Karpas-422 (cell line): ENCODE data around the gene CHPF2. TPM values are rescaled to one million over a fixed set of nuclear protein-coding genes. Genes with fewer than 3 reads are reported as not detected.

Experiments used
- DNase-seq: peaks from one replicate; pipeline ENCODE4 v3.0.0-alpha.2; 2015
- H2AFZ ChIP-seq: fragments of 200-600 bp; sonication (generic); 2 replicates; pipeline ENCODE4 v1.6.1; 2014; ENCODE audit warnings: antibody characterized with exemption, low read length, mixed read lengths
- H3K27ac ChIP-seq: fragments of 200-600 bp; sonication (generic); 2 replicates; pipeline ENCODE4 v1.5.1; 2014; ENCODE audit warnings: mild to moderate bottlenecking, low read length, moderate library complexity
- H3K27me3 ChIP-seq: fragments of 200-600 bp; sonication (generic); 2 replicates; pipeline ENCODE4 v1.6.1; 2014; ENCODE audit warnings: low read length, mixed read lengths
- H3K36me3 ChIP-seq: fragments of 200-600 bp; sonication (generic); 2 replicates; pipeline ENCODE4 v1.6.1; 2014; ENCODE audit warnings: low read length, mixed read lengths; ENCODE audit not compliant: insufficient read depth
- H3K4me1 ChIP-seq: fragments of 200-600 bp; sonication (generic); 2 replicates; pipeline ENCODE4 v1.6.1; 2014; ENCODE audit warnings: mild to moderate bottlenecking, low read length, mixed read lengths
- H3K4me2 ChIP-seq: fragments of 200-600 bp; sonication (generic); 2 replicates; pipeline ENCODE4 v1.6.1; 2014; ENCODE audit warnings: low read length, low read depth, mild to moderate bottlenecking; ENCODE audit not compliant: poor library complexity, severe bottlenecking
- H3K4me3 ChIP-seq: fragments of 200-600 bp; sonication (generic); 2 replicates; pipeline ENCODE4 v1.5.1; 2014; ENCODE audit warnings: mild to moderate bottlenecking, antibody characterized with exemption, low read length, mixed read lengths
- H3K79me2 ChIP-seq: fragments of 200-600 bp; sonication (generic); 2 replicates; pipeline ENCODE4 v1.6.1; 2014; ENCODE audit warnings: mild to moderate bottlenecking, low read length, mixed read lengths
- H3K9ac ChIP-seq: fragments of 200-600 bp; sonication (generic); 2 replicates; pipeline ENCODE4 v1.6.0; 2014; ENCODE audit warnings: low read length
- H3K9me2 ChIP-seq: fragments of 200-600 bp; sonication (generic), shearing (Covaris generic); replicated peaks from 2 replicates; pipeline ENCODE4 v1.6.0; 2014; ENCODE audit warnings: mild to moderate bottlenecking, low read length, moderate library complexity; ENCODE audit not compliant: insufficient read depth
- H3K9me3 ChIP-seq: fragments of 300-700, 200-600 bp; sonication (generic); 2 replicates; pipeline ENCODE4 v1.6.1; 2014; ENCODE audit warnings: low read length, mixed read lengths
- H4K20me1 ChIP-seq: fragments of 200-600 bp; sonication (generic); 2 replicates; pipeline ENCODE4 v1.6.1; 2014; ENCODE audit warnings: mild to moderate bottlenecking, antibody characterized with exemption, low read length, low read depth; ENCODE audit not compliant: insufficient read depth
- total RNA-seq: library from RNA; depleted of rRNA; stranded (reverse); fragments of >200 nt; shearing (Covaris generic); gene quantifications from 2 replicates; pipeline ENCODE4 v1.2.3, GENCODE V29; 2014; ENCODE audit warnings: low replicate concordance

The CHPF2 gene
- total RNA-seq, 1 experiment from 2014 or later, result 24.7 TPM

DNA sequence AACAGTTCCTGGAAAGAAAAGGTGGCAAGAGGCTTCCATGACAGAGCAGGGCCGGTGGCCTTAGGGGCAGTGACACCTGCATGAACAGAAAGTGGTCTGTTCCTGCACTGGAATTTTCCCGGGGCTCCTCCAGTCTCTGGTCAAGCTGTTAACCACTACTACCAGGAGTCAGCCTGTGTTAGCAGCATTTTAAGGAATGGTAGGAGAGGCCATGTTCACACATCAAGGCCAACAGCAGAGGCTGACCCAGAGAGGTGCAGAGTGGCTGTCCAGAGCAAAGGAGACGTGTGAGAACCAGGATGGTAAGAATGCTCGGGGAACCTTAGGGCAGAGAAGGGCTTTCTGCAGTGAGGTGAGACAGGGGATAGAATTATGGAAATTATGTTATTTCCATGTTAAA lies 30.5 kb upstream of the CHPF2 start:
- H3K9me3 ChIP-seq, result no peaks in the 10 kb centered on the region
- DNase-seq, result no peak
- H3K27me3 ChIP-seq, result no peaks in the 10 kb centered on the region
- H3K27ac ChIP-seq, result no peak overlapping the region
- no peaks in the 10 kb centered on the region for H3K36me3 ChIP-seq
- H3K9me2 ChIP-seq, result no peaks in the 10 kb centered on the region
- H2AFZ ChIP-seq, result no peak overlapping the region
- H3K9ac ChIP-seq, result no peak overlapping the region
- H3K4me2 ChIP-seq, result no peak overlapping the region
- H4K20me1 ChIP-seq, result no peaks in the 10 kb centered on the region
- no peaks in the 10 kb centered on the region for H3K79me2 ChIP-seq
- H3K4me1 ChIP-seq, result no peaks in the 10 kb centered on the region
- no peak overlapping the region for H3K4me3 ChIP-seq

DNA sequence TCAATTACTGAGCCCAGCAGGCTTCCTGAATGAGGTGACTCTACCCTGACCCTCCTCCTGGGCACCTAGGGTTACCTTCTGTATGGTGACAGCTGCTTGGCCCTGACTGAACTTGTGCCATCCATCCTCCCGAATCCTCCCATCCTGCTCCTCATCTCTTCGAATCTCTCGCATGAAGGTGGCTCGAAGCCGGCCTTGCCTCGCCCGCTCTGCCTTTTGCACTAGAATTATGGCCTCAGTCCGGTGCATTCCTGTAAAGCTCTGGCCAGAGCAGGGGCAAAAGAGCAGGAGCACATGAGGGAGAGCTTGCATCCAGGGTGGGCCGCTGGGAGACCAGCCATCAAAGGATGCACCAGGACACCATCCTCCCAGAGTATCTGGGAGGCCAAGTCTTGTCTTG lies 29.4 kb upstream of the CHPF2 start:
- DNase-seq, result no peak
- no peaks in the 10 kb centered on the region for H3K9me2 ChIP-seq
- no peaks in the 10 kb centered on the region for H3K27me3 ChIP-seq
- no peak overlapping the region for H3K9ac ChIP-seq
- no peak overlapping the region for H3K4me3 ChIP-seq
- no peaks in the 10 kb centered on the region for H4K20me1 ChIP-seq
- no peaks in the 10 kb centered on the region for H3K9me3 ChIP-seq
- no peaks in the 10 kb centered on the region for H3K36me3 ChIP-seq
- H3K4me1 ChIP-seq, result no peaks in the 10 kb centered on the region
- H2AFZ ChIP-seq, result no peak overlapping the region
- no peaks in the 10 kb centered on the region for H3K79me2 ChIP-seq
- no peak overlapping the region for H3K4me2 ChIP-seq
- no peak overlapping the region for H3K27ac ChIP-seq

DNA sequence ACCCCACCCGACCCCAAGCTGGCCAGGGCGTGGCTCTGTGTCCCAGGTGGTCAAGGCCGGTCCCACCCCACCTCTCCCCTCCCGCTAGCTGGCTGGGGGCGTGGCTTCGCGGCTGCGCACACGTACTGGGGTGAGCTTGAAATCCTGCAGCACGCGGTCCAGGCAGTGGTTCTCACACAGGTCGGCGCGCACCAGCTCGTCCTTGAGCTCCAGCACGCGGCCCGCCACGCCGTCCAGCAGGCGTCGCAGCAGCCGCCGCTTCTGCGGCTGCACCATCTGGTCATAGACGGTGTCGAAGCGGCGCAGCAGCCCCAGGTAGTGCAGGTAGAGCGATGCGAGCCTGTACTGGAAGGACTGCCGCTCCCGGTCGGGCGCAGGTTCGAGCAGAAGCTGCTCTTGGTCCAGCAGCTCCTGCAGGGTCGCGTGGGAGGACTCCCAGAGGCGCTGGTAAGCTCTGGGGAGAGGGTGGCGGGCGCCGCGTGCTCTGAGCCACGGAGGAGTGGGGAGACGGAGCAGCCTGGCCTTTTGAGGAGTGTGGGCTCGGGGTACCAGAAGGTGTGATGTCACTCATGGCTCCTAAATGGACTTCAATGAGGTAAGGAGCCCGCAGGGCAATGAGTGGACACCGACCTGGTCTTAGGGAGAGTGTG lies 27.8 kb upstream of the CHPF2 start:
- Histone ChIP-seq H2AFZ (no peak overlapping the region), H4K20me1 (0 out of 2 replicates have a peak, but pooled peaks cover 4% of the 10 kb centered on the region), H3K9me2 (no peaks in the 10 kb centered on the region), H3K27me3 (no peaks in the 10 kb centered on the region), H3K4me2 (no peak overlapping the region), H3K9ac (no peak overlapping the region), H3K9me3 (no peaks in the 10 kb centered on the region), H3K4me3 (no peak overlapping the region), H3K4me1 (no peaks in the 10 kb centered on the region), H3K79me2 (no peaks in the 10 kb centered on the region), H3K27ac (no peak overlapping the region), H3K36me3 (no peaks in the 10 kb centered on the region)
- no peak for DNase-seq

- H3K9ac ChIP-seq, result no peak overlapping the region
- no peaks in the 10 kb centered on the region for H3K36me3 ChIP-seq
- no peaks in the 10 kb centered on the region for H3K9me2 ChIP-seq
- H3K79me2 ChIP-seq, result no peaks in the 10 kb centered on the region
- H3K9me3 ChIP-seq, result no peaks in the 10 kb centered on the region
- H4K20me1 ChIP-seq, result peaks cover 6% of the 10 kb centered on the region; the same call in 1 of the 2 replicates
- DNase-seq, result no peak
- no peak overlapping the region for H3K4me2 ChIP-seq
- no peak overlapping the region for H3K4me3 ChIP-seq
- no peak overlapping the region for H3K27ac ChIP-seq
- H3K27me3 ChIP-seq, result no peaks in the 10 kb centered on the region
- no peak overlapping the region for H2AFZ ChIP-seq
- H3K4me1 ChIP-seq, result no peaks in the 10 kb centered on the region
These were observed 26.6 kb upstream of the CHPF2 start for GRCh38 chr7:151205730-151206129.

DNA sequence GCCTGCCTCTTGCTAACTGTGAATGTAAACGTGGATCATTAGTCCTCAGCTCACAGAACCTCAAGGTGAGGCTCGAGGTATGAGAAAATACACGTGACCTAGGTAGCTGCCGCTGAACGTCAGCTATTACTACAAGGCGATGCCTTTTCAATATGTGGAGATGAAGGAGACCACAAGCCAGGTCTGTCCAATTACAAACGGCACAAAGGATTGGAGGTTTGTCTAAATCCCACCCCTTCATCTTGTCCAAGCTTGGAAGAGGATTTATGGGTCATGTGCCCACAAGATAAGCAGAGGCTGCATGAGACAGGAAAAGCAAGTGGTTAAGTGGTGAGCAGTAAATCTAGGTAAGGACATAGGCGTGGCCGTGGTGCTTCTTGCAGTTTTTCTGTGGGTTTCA lies 25.4 kb upstream of the CHPF2 start:
- H3K9me3 ChIP-seq, result no peaks in the 10 kb centered on the region
- H3K27ac ChIP-seq, result no peak overlapping the region
- H3K4me3 ChIP-seq, result no peak overlapping the region
- H3K4me2 ChIP-seq, result no peak overlapping the region
- H3K9ac ChIP-seq, result no peak overlapping the region
- H4K20me1 ChIP-seq, result peaks cover 6% of the 10 kb centered on the region; the same call in 1 of the 2 replicates
- no peak overlapping the region for H2AFZ ChIP-seq
- H3K27me3 ChIP-seq, result no peaks in the 10 kb centered on the region
- DNase-seq, result no peak
- H3K4me1 ChIP-seq, result no peaks in the 10 kb centered on the region
- H3K36me3 ChIP-seq, result no peaks in the 10 kb centered on the region
- no peaks in the 10 kb centered on the region for H3K79me2 ChIP-seq
- no peaks in the 10 kb centered on the region for H3K9me2 ChIP-seq

- Histone ChIP-seq H3K4me1 (no peaks in the 10 kb centered on the region), H3K9me3 (no peaks in the 10 kb centered on the region), H3K27me3 (no peaks in the 10 kb centered on the region), H3K4me2 (no peak overlapping the region), H3K79me2 (no peaks in the 10 kb centered on the region), H3K36me3 (no peaks in the 10 kb centered on the region), H3K9me2 (no peaks in the 10 kb centered on the region), H2AFZ (no peak overlapping the region), H4K20me1 (peaks cover 6% of the 10 kb centered on the region; the same call in 1 of the 2 replicates), H3K4me3 (no peak overlapping the region), H3K27ac (no peak overlapping the region), H3K9ac (no peak overlapping the region)
- no peak for DNase-seq
These were observed 25.0 kb upstream of the CHPF2 start for GRCh38 chr7:151207315-151207714.

- Histone ChIP-seq H3K9me3 (no peaks in the 10 kb centered on the region), H3K79me2 (no peaks in the 10 kb centered on the region), H3K27ac (no peak overlapping the region), H2AFZ (no peak overlapping the region), H3K9me2 (no peaks in the 10 kb centered on the region), H3K36me3 (no peaks in the 10 kb centered on the region), H3K4me2 (no peak overlapping the region), H4K20me1 (peaks cover 6% of the 10 kb centered on the region; the same call in 1 of the 2 replicates), H3K4me1 (no peaks in the 10 kb centered on the region), H3K9ac (no peak overlapping the region), H3K27me3 (no peaks in the 10 kb centered on the region), H3K4me3 (no peak overlapping the region)
- DNase-seq, result no peak
These were observed 24.5 kb upstream of the CHPF2 start for GRCh38 chr7:151207804-151208203.

- no peak for DNase-seq
- Histone ChIP-seq H3K4me3 (no peak overlapping the region), H3K9me3 (no peaks in the 10 kb centered on the region), H2AFZ (no peak overlapping the region), H3K27ac (no peak overlapping the region), H3K4me2 (no peak overlapping the region), H4K20me1 (peaks cover 6% of the 10 kb centered on the region; the same call in 1 of the 2 replicates), H3K9ac (no peak overlapping the region), H3K36me3 (peaks cover 4% of the 10 kb centered on the region; the same call in 1 of the 2 replicates), H3K4me1 (no peaks in the 10 kb centered on the region), H3K27me3 (no peaks in the 10 kb centered on the region), H3K9me2 (no peaks in the 10 kb centered on the region), H3K79me2 (no peaks in the 10 kb centered on the region)
These were observed 23.9 kb upstream of the CHPF2 start for GRCh38 chr7:151208253-151208862.
